ENCODE results near the gene PCDHB4. TPM values are rescaled to one million over a fixed set of nuclear protein-coding genes. Genes with fewer than 3 reads are reported as not detected.
"Not testable (repeated sequence)": the region's sequence is repeated elsewhere in the genome, so short reads cannot be mapped to it uniquely, and the experiment has no call there.

PCDHB4 gene
- total RNA-seq, 2 experiments from 2014 or later = not detected

DNA sequence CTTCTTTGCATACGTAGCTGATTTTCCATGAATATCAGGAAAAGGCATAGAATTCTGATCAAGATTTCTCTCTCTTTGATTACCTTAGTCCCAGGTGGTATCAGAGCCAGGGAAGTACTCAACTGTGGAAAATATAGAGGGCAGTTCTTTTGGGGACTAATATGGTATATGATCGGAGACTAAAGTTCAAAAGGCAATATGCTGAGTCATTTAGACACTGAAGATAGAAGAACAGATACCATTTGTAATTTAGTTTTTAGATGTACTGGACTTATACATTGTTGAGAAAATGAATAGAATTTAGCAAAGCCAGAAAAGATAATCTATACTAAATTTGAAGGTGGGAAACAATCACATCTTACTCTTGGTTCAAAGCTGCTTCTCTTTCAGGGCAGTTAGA lies 16.3 kb upstream of the PCDHB4 start:
- no peaks in the 10 kb centered on the region for H4K20me1 ChIP-seq (ENCODE audit: insufficient read depth, low read length)
- intact Hi-C loops (cut with micrococcal nuclease; ENCODE audit: unreplicated experiment) = no loop called here
- no peak overlapping the region for H3K4me3 ChIP-seq (ENCODE audit: low read depth, low read length, poor library complexity, severe bottlenecking)
- POLR2A ChIA-PET = no interaction called here
- no peak for DNase-seq (ENCODE audit: low spot score)
- no peak overlapping the region for H3K4me2 ChIP-seq (ENCODE audit: low read length)
- no peaks in the 10 kb centered on the region for H3K79me2 ChIP-seq (ENCODE audit: insufficient read depth, low read depth, low read length)
- H3K4me1 ChIP-seq (ENCODE audit: insufficient read depth, low read length, poor library complexity, severe bottlenecking) = no peaks in the 10 kb centered on the region
- H2AFZ ChIP-seq (ENCODE audit: low read length) = no peak overlapping the region
- CTCF ChIA-PET (ENCODE audit: unreplicated experiment) = no interaction called here
- H3K9me3 ChIP-seq (ENCODE audit: low read length) = no peaks in the 10 kb centered on the region
- TF ChIP-seq, protein P1, sequence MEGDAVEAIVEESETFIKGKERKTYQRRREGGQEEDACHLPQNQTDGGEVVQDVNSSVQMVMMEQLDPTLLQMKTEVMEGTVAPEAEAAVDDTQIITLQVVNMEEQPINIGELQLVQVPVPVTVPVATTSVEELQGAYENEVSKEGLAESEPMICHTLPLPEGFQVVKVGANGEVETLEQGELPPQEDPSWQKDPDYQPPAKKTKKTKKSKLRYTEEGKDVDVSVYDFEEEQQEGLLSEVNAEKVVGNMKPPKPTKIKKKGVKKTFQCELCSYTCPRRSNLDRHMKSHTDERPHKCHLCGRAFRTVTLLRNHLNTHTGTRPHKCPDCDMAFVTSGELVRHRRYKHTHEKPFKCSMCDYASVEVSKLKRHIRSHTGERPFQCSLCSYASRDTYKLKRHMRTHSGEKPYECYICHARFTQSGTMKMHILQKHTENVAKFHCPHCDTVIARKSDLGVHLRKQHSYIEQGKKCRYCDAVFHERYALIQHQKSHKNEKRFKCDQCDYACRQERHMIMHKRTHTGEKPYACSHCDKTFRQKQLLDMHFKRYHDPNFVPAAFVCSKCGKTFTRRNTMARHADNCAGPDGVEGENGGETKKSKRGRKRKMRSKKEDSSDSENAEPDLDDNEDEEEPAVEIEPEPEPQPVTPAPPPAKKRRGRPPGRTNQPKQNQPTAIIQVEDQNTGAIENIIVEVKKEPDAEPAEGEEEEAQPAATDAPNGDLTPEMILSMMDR (conservative IDR thresholded peaks at IDR 0.05; ENCODE audit: low read length) = no peak
- TF ChIP-seq EZH2phosphoT487 (IDR thresholded peaks at IDR 0.05; ENCODE audit: borderline replicate concordance, low read depth, low read length) = no peak
- no peaks in the 10 kb centered on the region for H3K36me3 ChIP-seq (ENCODE audit: insufficient read depth, low read length)
- H3K9me2 ChIP-seq (ENCODE audit: insufficient read depth, low read length) = no peaks in the 10 kb centered on the region
- no peak overlapping the region for H3K27ac ChIP-seq (ENCODE audit: low read depth, low read length, poor library complexity, severe bottlenecking)
- no TSS peak for BruUV-seq (replicated peaks)

DNA sequence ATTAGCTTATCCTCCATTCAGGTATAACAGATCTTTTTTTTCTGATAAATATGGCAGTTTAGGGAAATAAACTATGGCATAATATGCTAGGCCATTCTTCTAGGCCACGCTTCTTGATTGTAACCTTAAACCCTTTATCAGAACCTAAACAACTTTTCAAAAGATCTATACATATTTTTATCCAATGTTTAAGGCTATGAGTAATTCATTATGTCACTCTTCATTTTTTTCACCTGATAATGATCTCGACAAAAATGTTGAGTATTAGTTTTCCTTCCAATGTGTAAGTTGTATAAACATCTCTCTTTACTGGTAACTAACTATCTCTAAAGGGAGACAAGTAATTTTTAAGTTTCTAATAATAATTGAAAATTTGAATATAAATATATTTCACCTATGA lies 2.4 kb upstream of the PCDHB4 start:
- ChIA-PET CTCF (ENCODE audit: unreplicated experiment) (no interaction called here), POLR2A (interaction anchor here (0.7 kb wide), 1 partner anchor 648 kb away, joined by 3 read pairs; no protein-coding TSS in a partner anchor)
- no peak for DNase-seq (ENCODE audit: low spot score)
- BruUV-seq (replicated peaks) = no TSS peak
- Histone ChIP-seq H3K9me2 (ENCODE audit: insufficient read depth, low read length) (no peaks in the 10 kb centered on the region), H3K9me3 (ENCODE audit: low read length) (no peaks in the 10 kb centered on the region), H2AFZ (ENCODE audit: low read length) (no peak overlapping the region), H3K79me2 (ENCODE audit: insufficient read depth, low read depth, low read length) (no peaks in the 10 kb centered on the region), H3K4me2 (ENCODE audit: low read length) (no peak overlapping the region), H3K27ac (ENCODE audit: low read depth, low read length, poor library complexity, severe bottlenecking) (no peak overlapping the region), H3K4me1 (ENCODE audit: insufficient read depth, low read length, poor library complexity, severe bottlenecking) (no peaks in the 10 kb centered on the region), H3K4me3 (ENCODE audit: low read depth, low read length, poor library complexity, severe bottlenecking) (no peak overlapping the region), H3K36me3 (ENCODE audit: insufficient read depth, low read length) (no peaks in the 10 kb centered on the region), H4K20me1 (ENCODE audit: insufficient read depth, low read length) (no peaks in the 10 kb centered on the region)
- intact Hi-C loops (cut with micrococcal nuclease; ENCODE audit: unreplicated experiment) = no loop called here
- TF ChIP-seq, protein P1 (conservative IDR thresholded peaks at IDR 0.05; ENCODE audit: low read length) = no peak
- TF ChIP-seq EZH2phosphoT487 (IDR thresholded peaks at IDR 0.05; ENCODE audit: borderline replicate concordance, low read depth, low read length) = no peak

DNA sequence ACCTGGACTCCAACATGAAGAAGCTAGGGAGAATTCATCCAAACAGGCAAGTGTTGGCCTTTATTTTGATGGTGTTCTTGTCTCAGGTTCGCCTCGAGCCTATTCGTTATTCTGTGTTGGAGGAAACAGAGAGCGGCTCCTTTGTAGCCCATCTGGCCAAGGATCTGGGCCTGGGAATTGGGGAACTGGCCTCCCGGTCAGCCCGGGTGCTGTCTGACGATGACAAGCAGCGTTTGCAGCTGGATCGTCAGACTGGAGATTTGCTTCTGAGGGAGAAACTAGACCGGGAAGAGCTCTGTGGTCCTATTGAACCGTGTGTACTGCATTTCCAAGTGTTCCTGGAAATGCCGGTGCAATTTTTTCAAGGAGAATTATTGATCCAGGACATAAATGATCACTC lies 367 bp downstream of the PCDHB4 start:
- intact Hi-C loops (cut with micrococcal nuclease; ENCODE audit: unreplicated experiment) = no loop called here
- no TSS peak for BruUV-seq (replicated peaks)
- H2AFZ ChIP-seq (ENCODE audit: low read length) = no peak overlapping the region
- no peak overlapping the region for H3K4me3 ChIP-seq (ENCODE audit: low read depth, low read length, poor library complexity, severe bottlenecking)
- ChIA-PET CTCF (ENCODE audit: unreplicated experiment) (no interaction called here), POLR2A (no interaction called here)
- no peak for DNase-seq (ENCODE audit: low spot score)
- H3K9me3 ChIP-seq (ENCODE audit: low read length) = no peaks in the 10 kb centered on the region
- no peaks in the 10 kb centered on the region for H3K36me3 ChIP-seq (ENCODE audit: insufficient read depth, low read length)
- H4K20me1 ChIP-seq (ENCODE audit: insufficient read depth, low read length) = no peaks in the 10 kb centered on the region
- no peak overlapping the region for H3K4me2 ChIP-seq (ENCODE audit: low read length)
- no peak overlapping the region for H3K27ac ChIP-seq (ENCODE audit: low read depth, low read length, poor library complexity, severe bottlenecking)
- H3K9me2 ChIP-seq (ENCODE audit: insufficient read depth, low read length) = no peaks in the 10 kb centered on the region
- no peaks in the 10 kb centered on the region for H3K4me1 ChIP-seq (ENCODE audit: insufficient read depth, low read length, poor library complexity, severe bottlenecking)
- TF ChIP-seq EZH2phosphoT487 (IDR thresholded peaks at IDR 0.05; ENCODE audit: borderline replicate concordance, low read depth, low read length) = no peak
- TF ChIP-seq, protein P1 (conservative IDR thresholded peaks at IDR 0.05; ENCODE audit: low read length) = no peak
- no peaks in the 10 kb centered on the region for H3K79me2 ChIP-seq (ENCODE audit: insufficient read depth, low read depth, low read length)

DNA sequence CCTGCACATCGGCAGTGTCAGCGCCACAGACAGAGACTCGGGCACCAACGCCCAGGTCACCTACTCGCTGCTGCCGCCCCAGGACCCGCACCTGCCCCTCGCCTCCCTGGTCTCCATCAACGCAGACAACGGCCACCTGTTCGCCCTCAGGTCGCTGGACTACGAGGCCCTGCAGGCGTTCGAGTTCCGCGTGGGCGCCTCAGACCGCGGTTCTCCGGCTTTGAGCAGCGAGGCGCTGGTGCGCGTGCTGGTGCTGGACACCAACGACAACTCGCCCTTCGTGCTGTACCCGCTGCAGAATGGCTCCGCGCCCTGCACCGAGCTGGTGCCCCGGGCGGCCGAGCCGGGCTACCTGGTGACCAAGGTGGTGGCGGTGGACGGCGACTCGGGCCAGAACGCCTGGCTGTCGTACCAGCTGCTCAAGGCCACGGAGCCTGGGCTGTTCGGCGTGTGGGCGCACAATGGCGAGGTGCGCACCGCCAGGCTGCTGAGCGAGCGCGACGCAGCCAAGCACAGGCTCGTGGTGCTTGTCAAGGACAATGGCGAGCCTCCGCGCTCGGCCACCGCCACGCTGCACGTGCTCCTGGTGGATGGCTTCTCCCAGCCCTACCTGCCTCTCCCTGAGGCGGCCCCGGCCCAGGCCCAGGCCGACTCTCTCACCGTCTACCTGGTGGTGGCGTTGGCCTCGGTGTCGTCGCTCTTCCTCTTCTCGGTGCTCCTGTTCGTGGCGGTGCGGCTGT lies 1.9 kb downstream of the PCDHB4 start:
- H4K20me1 ChIP-seq (ENCODE audit: insufficient read depth, low read length); H3K4me2 ChIP-seq (ENCODE audit: low read length); H3K9me3 ChIP-seq (ENCODE audit: low read length); H3K79me2 ChIP-seq (ENCODE audit: insufficient read depth, low read depth, low read length); DNase-seq (ENCODE audit: low spot score); H2AFZ ChIP-seq (ENCODE audit: low read length); POLR2A ChIA-PET; H3K4me3 ChIP-seq (ENCODE audit: low read depth, low read length, poor library complexity, severe bottlenecking); BruUV-seq (replicated peaks); H3K4me1 ChIP-seq (ENCODE audit: insufficient read depth, low read length, poor library complexity, severe bottlenecking); intact Hi-C loops (cut with micrococcal nuclease; ENCODE audit: unreplicated experiment); CTCF ChIA-PET (ENCODE audit: unreplicated experiment); H3K9me2 ChIP-seq (ENCODE audit: insufficient read depth, low read length); H3K36me3 ChIP-seq (ENCODE audit: insufficient read depth, low read length); H3K27ac ChIP-seq (ENCODE audit: low read depth, low read length, poor library complexity, severe bottlenecking): not testable (repeated sequence)

Data from OCI-LY7 (cell line).